NCI-H526 (cell line): ENCODE results near the gene PCDHGA4.
"Not testable (repeated sequence)": the region's sequence is repeated elsewhere in the genome, so short reads cannot be mapped to it uniquely, and the experiment has no call there.

ENCODE experiments used
- DNase-seq, 2 experiments: peaks; one replicate each; lab custom pipeline; 2025; lab: John Stamatoyannopoulos, UW

Gene PCDHGA4

GRCh38 chr5:141354900-141355469 is at the start of gene PCDHGA4:
Gene PCDHGA4 (plus strand): TSS chr5:141355021. CDS start chr5:141355108, 87 bp downstream.
- DNase-seq: no peak

- no peak for DNase-seq
Observed at GRCh38 chr5:141306630-141307029, 48.2 kb upstream of the PCDHGA4 start.

- DNase-seq: no peak
Observed at GRCh38 chr5:141313711-141314110, 41.1 kb upstream of the PCDHGA4 start.

- DNase-seq: not testable (repeated sequence)
Observed at GRCh38 chr5:141316963-141317362, 37.9 kb upstream of the PCDHGA4 start.

GRCh38 chr5:141319202-141319601 is 35.6 kb upstream of the PCDHGA4 start:
- DNase-seq: no peak

GRCh38 chr5:141319699-141320098 is 35.1 kb upstream of the PCDHGA4 start:
- no peak for DNase-seq

GRCh38 chr5:141320225-141321169 is 34.3 kb upstream of the PCDHGA4 start, which contains the start of gene TAF7:
Gene TAF7 (minus strand): TSS chr5:141320784. CDS start chr5:141320044, 740 bp downstream.
- peak; percentile 86 to 94 for DNase-seq

GRCh38 chr5:141322261-141322660 is 32.6 kb upstream of the PCDHGA4 start:
- DNase-seq: no peak

GRCh38 chr5:141326088-141326854 is 28.6 kb upstream of the PCDHGA4 start:
- DNase-seq: peak; percentile 13 to 76

GRCh38 chr5:141328231-141328630 is 26.6 kb upstream of the PCDHGA4 start:
- DNase-seq: no peak

GRCh38 chr5:141330299-141331080 is 24.3 kb upstream of the PCDHGA4 start, which contains the start of gene PCDHGA1:
Gene PCDHGA1 (plus strand): TSS chr5:141330514.
- DNase-seq: peak; percentile 34 to 79

- DNase-seq: not testable (repeated sequence)
Observed at GRCh38 chr5:141332571-141332970, 22.2 kb upstream of the PCDHGA4 start.

- DNase-seq: peak; percentile 11 to 42
Observed at GRCh38 chr5:141338538-141339306, 16.1 kb upstream of the PCDHGA4 start, which contains the start of gene PCDHGA2. Gene PCDHGA2 (plus strand): TSS chr5:141338760.

GRCh38 chr5:141340781-141341354 is 14.0 kb upstream of the PCDHGA4 start:
- DNase-seq: not testable (repeated sequence)

- no peak for DNase-seq
Observed at GRCh38 chr5:141342773-141343172, 12.0 kb upstream of the PCDHGA4 start.

GRCh38 chr5:141343242-141343952 is 11.4 kb upstream of the PCDHGA4 start, which contains the start of gene PCDHGA3:
Gene PCDHGA3 (plus strand): TSS chr5:141343829. CDS start chr5:141344034, 205 bp downstream.
- DNase-seq: peak in 1 of 2 experiments; percentile 15

- no peak for DNase-seq
Observed at GRCh38 chr5:141343953-141344463, 10.8 kb upstream of the PCDHGA4 start.

GRCh38 chr5:141345327-141345726 is 9.5 kb upstream of the PCDHGA4 start:
- no peak for DNase-seq

- not testable (repeated sequence) for DNase-seq
Observed at GRCh38 chr5:141346017-141346416, 8.8 kb upstream of the PCDHGA4 start.
